ENCODE data around the gene NUMA1. TPM values are rescaled to one million over a fixed set of nuclear protein-coding genes. Genes with fewer than 3 reads are reported as not detected.

The NUMA1 gene
- total and polyA plus RNA-seq, 2 of the 8 experiments (the other 6 are each of a cell fraction or from before 2014, with no cell fraction given): 101 to 107 TPM

DNA sequence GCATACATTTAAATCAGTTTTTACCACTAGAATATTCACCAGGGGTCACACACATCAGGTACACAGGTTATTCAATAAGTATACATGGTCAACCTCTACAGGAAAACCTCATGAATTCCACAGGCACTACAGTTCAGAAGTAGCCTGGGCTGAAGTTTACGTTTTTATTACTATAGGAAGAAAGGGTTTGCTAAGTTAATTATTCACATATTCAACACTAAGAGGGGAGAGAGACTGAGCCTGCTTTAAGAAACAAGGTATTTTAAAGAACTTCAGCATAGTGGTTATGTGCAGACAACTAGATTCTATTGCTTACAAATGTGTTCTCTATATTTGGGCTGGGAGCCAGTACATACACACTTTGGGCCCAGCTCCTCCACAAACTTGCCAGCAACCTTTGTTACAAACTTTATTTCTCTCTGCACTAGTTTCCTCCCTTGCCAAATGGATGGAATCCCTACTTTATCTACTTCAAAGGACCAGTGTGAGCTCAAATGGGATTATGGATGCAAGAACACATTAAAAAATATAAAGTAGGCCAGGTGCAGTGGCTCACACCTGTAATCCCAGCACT is 49.8 kb downstream of the NUMA1 start:
- H3K9me3 ChIP-seq (ENCODE audit: insufficient read depth in 2 of 2, low read depth in 1 of 2, low read length in 1 of 2): no peaks in the 10 kb centered on the region
- H2BK12ac ChIP-seq (ENCODE audit: low read depth, low read length): no peak overlapping the region
- no peak overlapping the region for H4K5ac ChIP-seq (ENCODE audit: insufficient read length, low read depth, low read length)
- H3K4me1 ChIP-seq (replicated peaks in 1 of 4; ENCODE audit: control insufficient read depth in 3 of 4, insufficient read depth in 4 of 4, low read length in 3 of 4): no peaks in the 10 kb centered on the region
- TF ChIP-seq BACH1 (IDR thresholded peaks at IDR 0.05; ENCODE audit: low read length): no peak
- TF ChIP-seq SP2 (IDR thresholded peaks at IDR 0.05; ENCODE audit: low read length): no peak
- TF ChIP-seq RBBP5 (IDR thresholded peaks at IDR 0.05; ENCODE audit: borderline replicate concordance, low read depth, low read length): no peak
- TF ChIP-seq CHD1 (IDR thresholded peaks at IDR 0.05; ENCODE audit: low read depth, low read length): no peak
- no peak for TF ChIP-seq MAFK (IDR thresholded peaks at IDR 0.05; ENCODE audit: low read depth, low read length)
- no peak for TF ChIP-seq BRCA1 (IDR thresholded peaks at IDR 0.05; ENCODE audit: low read depth, low read length)
- no peak for TF ChIP-seq CHD2 (IDR thresholded peaks at IDR 0.05; ENCODE audit: low read length)
- no peak overlapping the region for H2BK120ac ChIP-seq (replicated peaks; ENCODE audit: low read depth, low read length)
- ChIA-PET CTCF (ENCODE audit: partially characterized antibody) (interaction anchor here (0.6 to 25.0 kb wide), 11 partner anchors 14 to 384 kb away, joined by 3 to 423 read pairs (median 5); partner anchors contain the start of gene LAMTOR1), POLR2A (ENCODE audit: partially characterized antibody) (interaction anchor here (1.1 to 2.5 kb wide), 6 partner anchors 9 to 70 kb away, joined by 3 to 12 read pairs (median 7); no protein-coding TSS in a partner anchor)
- peak overlapping the region in 1 of 4 experiments; percentile 61; a peak in 1 of 7 replicates for H3K9ac ChIP-seq (replicated peaks in 1 of 4; ENCODE audit: extremely low read depth in 1 of 4, low read depth in 3 of 4, low read length in 3 of 4)
- H3K27ac ChIP-seq (ENCODE audit: low read depth, low read length): no peak overlapping the region
- no peak overlapping the region for H2AK5ac ChIP-seq (ENCODE audit: low read depth, low read length)
- WGBS, 2 experiments (ENCODE audit: extremely low coverage in 1 of 2, insufficient coverage in 1 of 2, insufficient read length in 1 of 2, insufficient replicate concordance in 2 of 2, low coverage in 1 of 2, low lambda C conversion rate in 2 of 2, missing lambda C conversion rate in 1 of 2): 76% methylated on average over 1 of the region's 1 CpG; no CpG with 5 or more reads in 1 of the 2 experiments
- no peak overlapping the region for H3K4me3 ChIP-seq (ENCODE audit: extremely low read depth in 1 of 4, insufficient read depth in 2 of 4, low read depth in 3 of 4, low read length in 4 of 4)
- peaks cover 4 to 33% (median 23%) of the 10 kb centered on the region in 4 experiments; a peak in 7 of 8 replicates for H3K36me3 ChIP-seq (ENCODE audit: control insufficient read depth in 2 of 4, insufficient read depth in 4 of 4, low read length in 3 of 4)
- no peak overlapping the region for H4K8ac ChIP-seq (ENCODE audit: extremely low read depth, insufficient read depth, low read length)
- H3K79me1 ChIP-seq (ENCODE audit: low read depth, low read length): no peaks in the 10 kb centered on the region; the same call in 1 of the 2 replicates
- H3K23ac ChIP-seq (ENCODE audit: insufficient read length): no peak overlapping the region
- H3K4ac ChIP-seq (replicated peaks; ENCODE audit: insufficient read length, low read depth, low read length): no peak overlapping the region
- H3K4me2 ChIP-seq (ENCODE audit: insufficient read depth in 1 of 2, low read depth in 2 of 2, low read length in 2 of 2): no peak overlapping the region
- H2BK15ac ChIP-seq (ENCODE audit: low read length): no peak overlapping the region
- H4K20me1 ChIP-seq (replicated peaks in 1 of 2; ENCODE audit: control insufficient read depth in 1 of 2, insufficient read depth in 2 of 2, low read length in 2 of 2): peaks cover 2 to 5% of the 10 kb centered on the region in 2 experiments
- no peak overlapping the region for H3K14ac ChIP-seq (ENCODE audit: insufficient read length)
- no peak overlapping the region for H2AFZ ChIP-seq (ENCODE audit: low read length)
- H3K56ac ChIP-seq (replicated peaks; ENCODE audit: insufficient read length, low read depth, low read length): no peak overlapping the region
- H3K79me2 ChIP-seq (ENCODE audit: control insufficient read depth in 1 of 2, insufficient read depth in 2 of 2, low read length in 2 of 2): peaks cover 0 to 3% of the 10 kb centered on the region in 2 experiments; a peak in 1 of 4 replicates
- no peaks in the 10 kb centered on the region for H3K23me2 ChIP-seq (ENCODE audit: low read depth, low read length)
- no peak for DNase-seq (ENCODE audit: low read depth in 1 of 2, low spot score in 2 of 2)
- no peak overlapping the region for H4K91ac ChIP-seq (replicated peaks; ENCODE audit: insufficient read length, low read length)
- H3K18ac ChIP-seq (ENCODE audit: extremely low read depth, low read length): no peak overlapping the region
- H2BK20ac ChIP-seq (ENCODE audit: low read length): no peak overlapping the region
- no peak for FAIRE-seq
- H3K27me3 ChIP-seq (replicated peaks in 1 of 4; ENCODE audit: control insufficient read depth in 3 of 4, extremely low read depth in 1 of 4, insufficient read depth in 3 of 4, low read length in 3 of 4): no peaks in the 10 kb centered on the region
- no peak overlapping the region for H2BK5ac ChIP-seq (ENCODE audit: low read depth, low read length)
